ENCODE data around the gene ADM2. TPM values are rescaled to one million over a fixed set of nuclear protein-coding genes. Genes with fewer than 3 reads are reported as not detected.
A peak's percentile ranks its signal among the peaks of the same experiment; 100 is the strongest.

ADM2 gene
- polyA plus RNA-seq, 1 of the 3 experiments (the other 2 are of a cell fraction), result 0.61 TPM

DNA sequence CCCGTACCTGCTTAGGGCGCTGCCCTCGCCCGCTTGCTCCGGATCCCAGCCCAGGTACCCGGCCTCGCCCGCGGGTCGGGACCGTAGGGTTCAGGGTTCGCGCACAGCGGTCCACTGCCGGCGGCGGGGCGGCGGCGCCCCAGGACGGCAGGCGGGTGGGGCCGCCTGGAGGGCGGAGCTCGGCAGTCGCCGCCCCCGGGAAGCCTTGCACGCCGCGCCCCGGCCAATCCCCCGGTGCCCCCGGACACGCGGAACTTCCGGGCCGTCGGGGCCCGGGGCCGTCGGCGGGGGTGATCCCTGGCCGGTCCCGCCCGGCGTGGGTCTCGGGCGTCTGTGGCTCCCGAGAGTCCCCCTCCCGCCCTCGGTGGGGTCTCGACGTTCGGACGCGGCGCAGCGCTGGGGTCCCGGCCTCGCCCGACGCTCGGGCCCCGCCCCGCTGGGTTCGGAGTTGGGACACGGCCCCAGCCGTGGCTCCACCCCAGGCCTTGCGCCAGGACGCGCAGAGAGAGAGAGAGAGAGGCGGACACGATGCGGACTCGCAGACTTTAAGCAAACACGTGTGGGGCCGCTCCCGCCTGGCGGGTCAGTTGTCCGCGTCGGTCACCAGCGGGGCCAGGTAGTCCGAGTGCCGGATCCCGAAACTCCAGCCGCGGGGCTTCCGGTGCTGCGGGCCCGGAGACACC is 48.7 kb downstream of the ADM2 start, which contains the start of gene TYMP:
Gene TYMP, minus strand, starts transcription at position 116 of the 683 bp plus-strand sequence. CDS start 303 bp downstream, outside the sequence.
- 75% methylated on average over 31 of the region's 92 CpGs for WGBS (ENCODE audit: low lambda C conversion rate)
- peaks cover 19% of the 10 kb centered on the region for H3F3A ChIP-seq (replicated peaks; ENCODE audit: insufficient read depth)
- H2AFZ ChIP-seq (ENCODE audit: low read depth), result no peak within 1 kb of the TSS

DNA sequence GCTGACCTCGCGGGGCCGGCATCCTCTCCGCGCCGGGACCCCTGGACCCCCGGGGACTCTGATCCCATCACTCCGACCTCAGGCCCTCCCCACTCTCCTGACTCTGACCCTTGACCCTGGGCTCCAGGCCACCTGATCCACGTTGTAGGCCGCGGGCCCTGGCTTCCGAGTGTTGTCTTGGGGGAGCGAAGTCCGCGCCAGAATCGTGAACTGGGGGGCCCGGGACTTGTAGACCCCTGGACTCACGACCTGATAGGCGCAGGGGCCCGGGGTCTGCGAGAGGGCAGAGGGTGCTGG is 49.2 kb downstream of the ADM2 start:
- Histone ChIP-seq H3K9me2 (no peaks in the 10 kb centered on the region), H3K9me3 (no peaks in the 10 kb centered on the region), H3K4me2 (peak overlapping the region; percentile 92; the same call in 1 of the 2 replicates), H3K79me2 (ENCODE audit: insufficient read depth) (no peaks in the 10 kb centered on the region), H3K36me3 (replicated peaks in 1 of 2; ENCODE audit: control insufficient read depth in 1 of 2, insufficient read depth in 2 of 2, low read length in 1 of 2) (no peaks in the 10 kb centered on the region), H3F3A (replicated peaks; ENCODE audit: insufficient read depth) (peaks cover 19% of the 10 kb centered on the region), H3K4me1 (ENCODE audit: control insufficient read depth in 1 of 2, insufficient read depth in 2 of 2, low read depth in 1 of 2, low read length in 1 of 2) (peaks cover 0 to 21% of the 10 kb centered on the region in 2 experiments; a peak in 1 of 4 replicates), H3K4me3 (ENCODE audit: low read depth in 2 of 2, low read length in 1 of 2) (no peak overlapping the region), H2AFZ (ENCODE audit: low read depth) (no peak overlapping the region), H3K27ac (ENCODE audit: low read depth in 2 of 2, low read length in 1 of 2) (no peak overlapping the region), H3K27me3 (ENCODE audit: insufficient read depth) (no peaks in the 10 kb centered on the region), H3K9ac (no peak overlapping the region), H4K20me1 (ENCODE audit: insufficient read depth) (no peaks in the 10 kb centered on the region)
- POLR2A ChIA-PET, result no interaction called here
- TF ChIP-seq GABPA (IDR thresholded peaks at IDR 0.05; ENCODE audit: low read depth), result no peak
- TF ChIP-seq SIN3A (IDR thresholded peaks at IDR 0.05; ENCODE audit: borderline replicate concordance, low read depth, low read length), result no peak
- TF ChIP-seq CHD2 (IDR thresholded peaks at IDR 0.05; ENCODE audit: low read length, partially characterized antibody), result no peak
- no peak for DNase-seq
- WGBS (ENCODE audit: low lambda C conversion rate), result 68% methylated on average over 15 of the region's 21 CpGs
- CTCF ChIA-PET, result no interaction called here

More for the DNA sequence above, 48.7 kb downstream of the ADM2 start, which contains the start of gene TYMP:
- ChIA-PET POLR2A (no interaction called here), CTCF (interaction anchor here (2.4 kb wide), 1 partner anchor 33 kb away, joined by 13 read pairs; the partner anchor contains the start of gene SYCE3)
- peaks cover 0 to 21% of the 10 kb centered on the region in 2 experiments; a peak in 1 of 4 replicates for H3K4me1 ChIP-seq (ENCODE audit: control insufficient read depth in 1 of 2, insufficient read depth in 2 of 2, low read depth in 1 of 2, low read length in 1 of 2)
- H4K20me1 ChIP-seq (ENCODE audit: insufficient read depth), result no peaks in the 10 kb centered on the region
- no peak within 1 kb of the TSS; a peak in 1 of 4 replicates for H3K27ac ChIP-seq (ENCODE audit: low read depth in 2 of 2, low read length in 1 of 2)
- no peaks in the 10 kb centered on the region for H3K27me3 ChIP-seq (ENCODE audit: insufficient read depth)
- no peak for DNase-seq
- H3K36me3 ChIP-seq (replicated peaks in 1 of 2; ENCODE audit: control insufficient read depth in 1 of 2, insufficient read depth in 2 of 2, low read length in 1 of 2), result no peaks in the 10 kb centered on the region
- H3K4me2 ChIP-seq, result peak within 1 kb of the TSS; percentile 92; the same call in 1 of the 2 replicates
- no peak for TF ChIP-seq MXI1 (IDR thresholded peaks at IDR 0.05; ENCODE audit: low read depth, low read length)
- no peak for TF ChIP-seq FOXJ3 (CRISPR knock-in tag; IDR thresholded peaks at IDR 0.05)
- no peak for TF ChIP-seq RAD21 (IDR thresholded peaks at IDR 0.05; ENCODE audit: low read length)
- H3K4me3 ChIP-seq (ENCODE audit: low read depth in 2 of 2, low read length in 1 of 2), result no peak within 1 kb of the TSS; a peak in 2 of 4 replicates
- no peaks in the 10 kb centered on the region for H3K9me3 ChIP-seq
- no peaks in the 10 kb centered on the region for H3K9me2 ChIP-seq
- H3K79me2 ChIP-seq (ENCODE audit: insufficient read depth), result no peaks in the 10 kb centered on the region
- no peak within 1 kb of the TSS for H3K9ac ChIP-seq

DNA sequence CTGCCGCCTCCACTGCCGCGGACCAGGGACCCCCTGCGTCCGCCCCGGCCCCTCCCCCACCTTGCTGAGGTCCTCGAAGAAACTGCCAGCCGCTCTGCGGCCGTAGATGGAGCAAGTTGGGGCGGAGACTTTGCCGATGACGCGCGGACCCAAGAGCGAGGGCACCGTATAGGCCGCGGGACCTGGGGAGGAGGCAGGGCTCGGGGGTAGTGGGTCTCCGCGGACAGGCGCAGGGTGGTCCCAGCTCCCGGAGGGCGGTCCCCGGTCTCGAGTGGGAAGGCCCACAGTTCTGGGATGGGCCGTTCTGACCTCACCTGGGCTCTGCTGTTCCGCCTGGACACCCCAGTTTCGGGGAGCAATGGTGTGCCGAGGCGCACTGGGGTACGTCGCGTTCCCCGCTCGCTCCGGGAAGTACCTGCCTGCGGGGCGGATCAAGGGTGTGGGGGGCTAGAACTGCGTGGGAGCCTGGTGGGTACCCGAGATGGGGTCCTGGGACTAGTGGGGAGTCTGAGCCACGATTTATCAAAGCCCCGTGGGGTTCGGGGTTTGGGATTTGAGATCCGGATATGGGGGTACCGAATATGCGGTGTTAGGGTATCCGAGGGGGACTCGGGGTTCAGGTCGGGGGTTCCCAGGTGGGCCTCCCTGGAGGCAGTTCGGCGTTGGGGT is 49.7 kb downstream of the ADM2 start:
- H2AFZ ChIP-seq (ENCODE audit: low read depth), result no peak overlapping the region
- H4K20me1 ChIP-seq (ENCODE audit: insufficient read depth), result no peaks in the 10 kb centered on the region
- H3K79me2 ChIP-seq (ENCODE audit: insufficient read depth), result no peaks in the 10 kb centered on the region
- ChIA-PET CTCF (interaction anchor here (0.9 to 1.5 kb wide), 5 partner anchors 10 to 189 kb away, joined by 3 to 12 read pairs (median 3); partner anchors contain the start of gene SYCE3), POLR2A (no interaction called here)
- H3K4me1 ChIP-seq (ENCODE audit: control insufficient read depth in 1 of 2, insufficient read depth in 2 of 2, low read depth in 1 of 2, low read length in 1 of 2), result peaks cover 0 to 21% of the 10 kb centered on the region in 2 experiments; a peak in 1 of 4 replicates
- H3K36me3 ChIP-seq (replicated peaks in 1 of 2; ENCODE audit: control insufficient read depth in 1 of 2, insufficient read depth in 2 of 2, low read length in 1 of 2), result no peaks in the 10 kb centered on the region
- H3K4me2 ChIP-seq, result peak overlapping the region; percentile 92
- no peak for DNase-seq
- peaks cover 19% of the 10 kb centered on the region for H3F3A ChIP-seq (replicated peaks; ENCODE audit: insufficient read depth)
- peak overlapping the region; percentile 54 to 59; a peak in 3 of 4 replicates for H3K4me3 ChIP-seq (ENCODE audit: low read depth in 2 of 2, low read length in 1 of 2)
- no peak overlapping the region; a peak in 1 of 4 replicates for H3K27ac ChIP-seq (ENCODE audit: low read depth in 2 of 2, low read length in 1 of 2)
- H3K9ac ChIP-seq, result 0 out of 2 replicates have a peak overlapping the region, but pooled peaks have one; percentile 62
- WGBS (ENCODE audit: low lambda C conversion rate), result 23% methylated on average over 26 of the region's 53 CpGs
- TF ChIP-seq MXI1 (IDR thresholded peaks at IDR 0.05; ENCODE audit: low read depth, low read length) (no peak), CTCF (IDR thresholded peaks at IDR 0.05) (no peak), POLR2AphosphoS5 (IDR thresholded peaks at IDR 0.05; ENCODE audit: low read depth, low read length) (no peak), EZH2phosphoT487 (IDR thresholded peaks at IDR 0.05; ENCODE audit: borderline replicate concordance, low read depth) (no peak), MEF2A (IDR thresholded peaks at IDR 0.05; ENCODE audit: borderline replicate concordance, low read depth) (no peak), FOXM1 (IDR thresholded peaks at IDR 0.05; ENCODE audit: low read depth) (no peak), RXRA (IDR thresholded peaks at IDR 0.05; ENCODE audit: borderline replicate concordance, low read depth) (no peak), PBX3 (IDR thresholded peaks at IDR 0.05) (peak; percentile 3; the same call in 1 of the 2 replicates), NFIC (IDR thresholded peaks at IDR 0.05; ENCODE audit: borderline replicate concordance) (no peak)
- H3K27me3 ChIP-seq (ENCODE audit: insufficient read depth), result no peaks in the 10 kb centered on the region
- H3K9me3 ChIP-seq, result no peaks in the 10 kb centered on the region
- no peaks in the 10 kb centered on the region for H3K9me2 ChIP-seq

Measured in SK-N-SH (cell line).